ENCODE measurements around the gene HCST.

The HCST gene

DNA sequence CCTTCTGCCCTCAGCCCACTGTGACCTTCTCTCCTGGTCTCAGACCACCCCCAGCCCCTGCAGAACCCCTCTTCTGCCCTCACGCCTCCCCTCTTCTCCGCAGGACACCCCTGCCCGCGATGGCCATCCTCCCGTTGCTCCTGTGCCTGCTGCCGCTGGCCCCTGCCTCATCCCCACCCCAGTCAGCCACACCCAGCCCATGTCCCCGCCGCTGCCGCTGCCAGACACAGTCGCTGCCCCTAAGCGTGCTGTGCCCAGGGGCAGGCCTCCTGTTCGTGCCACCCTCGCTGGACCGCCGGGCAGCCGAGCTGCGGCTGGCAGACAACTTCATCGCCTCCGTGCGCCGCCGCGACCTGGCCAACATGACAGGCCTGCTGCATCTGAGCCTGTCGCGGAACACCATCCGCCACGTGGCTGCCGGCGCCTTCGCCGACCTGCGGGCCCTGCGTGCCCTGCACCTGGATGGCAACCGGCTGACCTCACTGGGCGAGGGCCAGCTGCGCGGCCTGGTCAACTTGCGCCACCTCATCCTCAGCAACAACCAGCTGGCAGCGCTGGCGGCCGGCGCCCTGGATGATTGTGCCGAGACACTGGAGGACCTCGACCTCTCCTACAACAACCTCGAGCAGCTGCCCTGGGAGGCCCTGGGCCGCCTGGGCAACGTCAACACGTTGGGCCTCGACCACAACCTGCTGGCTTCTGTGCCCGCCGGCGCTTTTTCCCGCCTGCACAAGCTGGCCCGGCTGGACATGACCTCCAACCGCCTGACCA lies 37.2 kb downstream of the HCST start:
- Histone ChIP-seq H3K9me3 (ENCODE audit: low read depth, low read length) (no peaks in the 10 kb centered on the region), H3K27ac (no peak overlapping the region), H3K4me3 (no peak overlapping the region), H3K36me3 (ENCODE audit: insufficient read depth, low read length) (no peaks in the 10 kb centered on the region), H3K9ac (ENCODE audit: insufficient read length) (no peak overlapping the region)
- TF ChIP-seq POLR2AphosphoS5 (IDR thresholded peaks at IDR 0.05; ENCODE audit: borderline replicate concordance, low read depth, low read length) (no peak), FOXP2 (optimal IDR thresholded peaks at IDR 0.05; ENCODE audit: control extremely low read depth, extremely low read length, insufficient read depth) (no peak), EZH2 (IDR thresholded peaks at IDR 0.05) (no peak)
- no peak for DNase-seq (ENCODE audit: low read depth, low spot score)

- TF ChIP-seq EZH2 (IDR thresholded peaks at IDR 0.05): no peak
- no peak for TF ChIP-seq FOXP2 (optimal IDR thresholded peaks at IDR 0.05; ENCODE audit: control extremely low read depth, extremely low read length, insufficient read depth)
- TF ChIP-seq POLR2AphosphoS5 (IDR thresholded peaks at IDR 0.05; ENCODE audit: borderline replicate concordance, low read depth, low read length): no peak
- no peak overlapping the region for H3K4me3 ChIP-seq
- DNase-seq (ENCODE audit: low read depth, low spot score): no peak
Observed at GRCh38 chr19:35940078-35940775, 37.9 kb downstream of the HCST start.

DNA sequence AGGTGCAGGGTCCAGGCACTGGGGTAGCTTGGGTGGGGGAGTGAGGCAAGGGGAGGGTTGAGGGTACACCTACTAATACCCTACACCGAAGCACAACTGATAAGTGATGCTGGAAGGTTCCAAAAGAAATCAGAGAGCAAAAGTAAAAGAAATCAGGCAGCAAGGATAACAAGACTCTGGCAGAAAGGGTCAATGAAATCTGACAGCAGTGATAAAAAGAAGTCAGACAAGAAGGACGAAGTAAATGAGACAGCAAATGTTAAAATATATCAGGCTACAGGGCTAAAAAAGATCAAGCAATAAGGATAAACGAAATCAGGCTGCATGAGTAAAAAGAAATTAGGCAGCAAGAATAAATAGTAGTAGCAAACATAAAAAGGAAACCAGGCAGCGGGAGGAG lies 38.5 kb downstream of the HCST start:
- Histone ChIP-seq H3K9me3 (ENCODE audit: low read depth, low read length) (no peaks in the 10 kb centered on the region), H3K36me3 (ENCODE audit: insufficient read depth, low read length) (no peaks in the 10 kb centered on the region), H3K9ac (ENCODE audit: insufficient read length) (no peak overlapping the region), H3K27ac (no peak overlapping the region), H3K4me3 (no peak overlapping the region)
- DNase-seq (ENCODE audit: low read depth, low spot score): no peak
- TF ChIP-seq EZH2 (IDR thresholded peaks at IDR 0.05) (no peak), POLR2AphosphoS5 (IDR thresholded peaks at IDR 0.05; ENCODE audit: borderline replicate concordance, low read depth, low read length) (no peak), FOXP2 (optimal IDR thresholded peaks at IDR 0.05; ENCODE audit: control extremely low read depth, extremely low read length, insufficient read depth) (no peak)

More at GRCh38 chr19:35940078-35940775, 37.9 kb downstream of the HCST start:
- Histone ChIP-seq H3K9ac (ENCODE audit: insufficient read length) (no peak overlapping the region), H3K9me3 (ENCODE audit: low read depth, low read length) (no peaks in the 10 kb centered on the region), H3K36me3 (ENCODE audit: insufficient read depth, low read length) (no peaks in the 10 kb centered on the region), H3K27ac (no peak overlapping the region)

DNA sequence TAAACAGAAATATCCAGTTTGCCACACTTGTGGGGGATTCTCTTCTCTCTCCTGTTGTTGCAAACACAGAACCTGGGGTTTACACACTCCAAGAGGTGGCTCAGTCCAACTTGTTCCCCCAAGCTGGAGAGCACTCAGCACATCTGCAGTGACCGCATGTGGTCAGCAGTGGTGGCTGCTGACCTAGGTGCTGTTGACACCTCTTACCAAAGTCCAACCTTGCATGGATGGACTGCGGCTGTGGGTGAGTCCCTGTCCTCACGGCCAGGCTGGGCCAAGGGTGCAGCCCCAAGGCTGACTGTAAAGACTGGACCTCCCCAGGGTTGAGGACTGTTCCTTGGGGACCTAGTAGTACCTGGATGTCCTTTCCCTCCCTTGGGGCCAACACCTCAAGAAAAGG lies 39.9 kb downstream of the HCST start:
- no peaks in the 10 kb centered on the region for H3K9me3 ChIP-seq (ENCODE audit: low read depth, low read length)
- H3K9ac ChIP-seq (ENCODE audit: insufficient read length): no peak overlapping the region
- no peak overlapping the region for H3K27ac ChIP-seq
- H3K36me3 ChIP-seq (ENCODE audit: insufficient read depth, low read length): no peaks in the 10 kb centered on the region
- no peak for TF ChIP-seq EZH2 (IDR thresholded peaks at IDR 0.05)
- no peak for TF ChIP-seq POLR2AphosphoS5 (IDR thresholded peaks at IDR 0.05; ENCODE audit: borderline replicate concordance, low read depth, low read length)
- no peak for TF ChIP-seq FOXP2 (optimal IDR thresholded peaks at IDR 0.05; ENCODE audit: control extremely low read depth, extremely low read length, insufficient read depth)
- no peak overlapping the region for H3K4me3 ChIP-seq
- DNase-seq (ENCODE audit: low read depth, low spot score): no peak

DNA sequence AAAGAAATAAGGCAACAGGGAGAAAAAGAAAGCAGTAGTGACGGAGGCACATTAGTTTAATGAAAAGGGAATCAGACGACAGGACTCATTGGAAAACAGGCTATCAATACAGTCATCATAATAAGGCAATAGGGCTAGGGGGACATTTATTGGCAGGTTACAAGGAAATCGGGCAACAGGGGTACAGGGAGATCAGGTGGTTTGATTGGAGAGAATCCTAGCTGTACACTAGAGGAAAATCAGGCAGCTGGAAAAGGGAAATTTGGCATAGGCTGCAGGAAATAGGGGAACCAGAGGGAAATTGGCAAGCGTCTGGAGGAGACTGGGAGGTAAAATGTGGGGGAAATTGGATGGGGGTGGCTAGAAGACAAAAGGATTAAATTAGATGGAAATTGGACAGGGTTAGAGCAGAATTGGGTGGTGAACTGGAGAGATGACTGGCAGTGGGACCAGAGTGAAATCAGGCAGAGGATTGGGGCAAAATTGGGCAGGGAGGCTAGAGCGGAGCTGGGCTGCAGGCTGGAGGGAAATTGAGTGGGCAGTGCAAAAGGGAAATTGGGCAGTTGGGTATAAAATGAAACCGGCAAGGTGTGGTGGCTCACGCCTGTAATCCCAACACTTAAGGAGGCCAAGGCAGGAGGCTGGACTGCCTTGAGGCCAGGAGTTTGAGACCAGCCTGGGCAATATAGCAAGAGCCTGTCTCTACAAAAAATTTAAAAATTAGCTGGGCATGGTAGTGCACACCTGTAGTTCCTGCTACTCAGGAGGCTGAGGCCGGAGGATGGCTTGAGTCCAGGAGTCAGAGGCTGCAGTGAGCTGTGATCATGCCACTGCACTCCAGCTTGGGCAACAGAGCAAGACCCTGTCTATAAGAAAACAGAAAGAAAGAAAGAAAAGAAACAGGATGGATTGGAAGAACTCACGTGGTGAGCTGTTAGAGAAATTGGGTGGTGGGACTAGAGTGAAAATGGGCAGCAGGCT lies 41.3 kb downstream of the HCST start:
- TF ChIP-seq POLR2AphosphoS5 (IDR thresholded peaks at IDR 0.05; ENCODE audit: borderline replicate concordance, low read depth, low read length) (no peak), EZH2 (IDR thresholded peaks at IDR 0.05) (no peak), FOXP2 (optimal IDR thresholded peaks at IDR 0.05; ENCODE audit: control extremely low read depth, extremely low read length, insufficient read depth) (no peak)
- Histone ChIP-seq H3K36me3 (ENCODE audit: insufficient read depth, low read length) (no peaks in the 10 kb centered on the region), H3K9ac (ENCODE audit: insufficient read length) (no peak overlapping the region), H3K4me3 (no peak overlapping the region), H3K27ac (no peak overlapping the region), H3K9me3 (ENCODE audit: low read depth, low read length) (no peaks in the 10 kb centered on the region)
- no peak for DNase-seq (ENCODE audit: low read depth, low spot score)

- no peak for DNase-seq (ENCODE audit: low read depth, low spot score)
- no peak for TF ChIP-seq POLR2AphosphoS5 (IDR thresholded peaks at IDR 0.05; ENCODE audit: borderline replicate concordance, low read depth, low read length)
- TF ChIP-seq FOXP2 (optimal IDR thresholded peaks at IDR 0.05; ENCODE audit: control extremely low read depth, extremely low read length, insufficient read depth): no peak
- TF ChIP-seq EZH2 (IDR thresholded peaks at IDR 0.05): no peak
- H3K27ac ChIP-seq: no peak overlapping the region
- no peak overlapping the region for H3K9ac ChIP-seq (ENCODE audit: insufficient read length)
- H3K36me3 ChIP-seq (ENCODE audit: insufficient read depth, low read length): no peaks in the 10 kb centered on the region
- no peaks in the 10 kb centered on the region for H3K9me3 ChIP-seq (ENCODE audit: low read depth, low read length)
- H3K4me3 ChIP-seq: no peak overlapping the region
Observed at GRCh38 chr19:35944556-35944955, 42.2 kb downstream of the HCST start.

DNA sequence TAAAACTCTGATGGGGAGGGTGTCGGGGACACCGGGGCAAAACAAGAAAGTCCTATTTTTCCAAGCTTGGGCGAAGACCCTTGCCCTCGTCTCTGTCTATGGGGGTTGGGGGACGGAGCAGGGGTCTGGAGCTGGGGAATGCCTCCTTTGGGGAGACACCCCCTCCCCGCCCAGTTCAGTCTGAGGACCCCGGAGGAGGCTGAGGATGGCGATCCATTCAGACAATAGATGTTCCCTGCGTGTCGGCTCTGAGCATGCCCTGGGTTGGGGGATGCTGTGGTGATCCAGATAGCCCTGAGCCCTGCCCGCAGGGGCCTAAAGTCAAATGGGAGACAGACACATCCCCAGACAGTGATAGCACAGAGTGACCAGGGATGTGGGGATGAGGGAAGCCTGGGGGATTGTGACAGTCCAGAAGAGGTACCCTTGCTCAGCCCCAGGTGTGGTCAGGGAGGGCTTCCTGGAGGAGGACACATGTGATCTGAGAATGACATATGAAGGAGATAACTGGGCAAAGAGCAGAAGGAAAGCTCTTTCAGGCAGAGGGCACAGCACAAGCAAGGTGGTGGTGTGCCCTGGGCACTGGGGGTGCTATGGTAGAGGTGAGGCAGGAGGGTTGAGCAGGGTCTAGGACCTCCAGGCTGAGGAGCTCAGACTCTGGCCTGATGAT lies 42.9 kb downstream of the HCST start:
- no peak overlapping the region for H3K9ac ChIP-seq (ENCODE audit: insufficient read length)
- H3K36me3 ChIP-seq (ENCODE audit: insufficient read depth, low read length): no peaks in the 10 kb centered on the region
- TF ChIP-seq POLR2AphosphoS5 (IDR thresholded peaks at IDR 0.05; ENCODE audit: borderline replicate concordance, low read depth, low read length): no peak
- TF ChIP-seq EZH2 (IDR thresholded peaks at IDR 0.05): no peak
- TF ChIP-seq FOXP2 (optimal IDR thresholded peaks at IDR 0.05; ENCODE audit: control extremely low read depth, extremely low read length, insufficient read depth): no peak

More for the DNA sequence above, 42.9 kb downstream of the HCST start:
- Histone ChIP-seq H3K27ac (no peak overlapping the region), H3K4me3 (no peak overlapping the region), H3K9me3 (ENCODE audit: low read depth, low read length) (no peaks in the 10 kb centered on the region)
- DNase-seq (ENCODE audit: low read depth, low spot score): no peak
